Endodermal cell (in vitro differentiated cells): ENCODE data around the gene SERPINF2. TPM values are rescaled to one million over a fixed set of nuclear protein-coding genes. Genes with fewer than 3 reads are reported as not detected.
A peak's percentile ranks its signal among the peaks of the same experiment; 100 is the strongest.
"Not testable (repeated sequence)": the region's sequence is repeated elsewhere in the genome, so short reads cannot be mapped to it uniquely, and the experiment has no call there.

Source experiments
- DNase-seq: peaks from one replicate; pipeline ENCODE4 v3.0.0-alpha.2; 2017
- H3K27ac ChIP-seq: 2 replicates; pipeline ENCODE4 v1.5.1; 2013; ENCODE audit warnings: mild to moderate bottlenecking, low read depth, low read length, moderate library complexity
- H3K27me3 ChIP-seq: 2 replicates; pipeline ENCODE4 v1.6.1; 2013; ENCODE audit warnings: mild to moderate bottlenecking, low read length, moderate library complexity; ENCODE audit not compliant: insufficient read depth, control insufficient read depth, poor library complexity, severe bottlenecking
- H3K36me3 ChIP-seq: 2 replicates; pipeline ENCODE4 v1.7.0; 2013; ENCODE audit warnings: mild to moderate bottlenecking, low read length, moderate library complexity; ENCODE audit not compliant: control insufficient read depth, insufficient read depth
- H3K4me1 ChIP-seq: one replicate; pipeline ENCODE4 v1.7.0; 2013; ENCODE audit warnings: low read length; ENCODE audit not compliant: control insufficient read depth, insufficient read depth
- H3K4me3 ChIP-seq: 2 replicates; pipeline ENCODE4 v1.5.1; 2013; ENCODE audit warnings: mild to moderate bottlenecking, low read length, moderate library complexity
- H3K9ac ChIP-seq: 2 replicates; pipeline ENCODE4 v1.6.1; 2013; ENCODE audit warnings: mild to moderate bottlenecking, low read length, moderate library complexity; ENCODE audit not compliant: poor library complexity, severe bottlenecking; ENCODE audit errors: extremely low read depth
- H3K9me3 ChIP-seq: 2 replicates; pipeline ENCODE4 v1.6.1; 2013; ENCODE audit warnings: mild to moderate bottlenecking, low read length, moderate library complexity; ENCODE audit not compliant: control insufficient read depth
- H3K27ac Mint-ChIP-seq: 2 replicates; pipeline ENCODE4 v1.8.0; 2020; ENCODE audit warnings: mixed read lengths
- H3K27me3 Mint-ChIP-seq: 2 replicates; pipeline ENCODE4 v1.8.0; 2021; ENCODE audit warnings: mild to moderate bottlenecking, mixed read lengths; ENCODE audit not compliant: insufficient read depth
- H3K36me3 Mint-ChIP-seq: 2 replicates; pipeline ENCODE4 v1.8.0; 2020; ENCODE audit warnings: low read depth, mixed read lengths
- H3K4me1 Mint-ChIP-seq: 2 replicates; pipeline ENCODE4 v1.8.0; 2020; ENCODE audit warnings: mixed read lengths
- H3K4me3 Mint-ChIP-seq: 2 replicates; pipeline ENCODE4 v1.8.0; 2020; ENCODE audit warnings: mild to moderate bottlenecking, moderate library complexity, mixed read lengths
- H3K9me3 Mint-ChIP-seq: 2 replicates; pipeline ENCODE4 v1.8.0; 2020; ENCODE audit warnings: mild to moderate bottlenecking, mixed read lengths
- CTCF ChIP-seq: fragments of 200-600 bp; sonication (generic); conservative IDR thresholded peaks from 2 replicates; pipeline ENCODE4 v1.5.0; 2021; ENCODE audit warnings: antibody characterized with exemption, mild to moderate bottlenecking
- WGBS, 2 experiments: methylation state at CpG; one replicate each; pipeline versions ENCODE4 v1.1.5 to v1.1.7; 2013; ENCODE audit warnings: missing lambda C conversion rate in 2 of 2, mixed read lengths in 1 of 2; ENCODE audit not compliant: insufficient coverage in 1 of 2, insufficient read length in 1 of 2; 5-methylcytosine and 5-hydroxymethylcytosine counted together
- total RNA-seq, 2 donors: library from RNA; stranded (reverse); fragmentation: NEBNext Ultra II Directional in 1 of 2; extraction: Animal tissue kit (Norgen Biotek cat#: 25700) in 1 of 2; gene quantifications; 2 replicates in 1 of 2; 3 replicates in 1 of 2; pipeline ENCODE4 v1.2.1, GENCODE V29; 2021

SERPINF2 gene
- total RNA-seq, 2 donors from 2014 or later, result 0.86 to 1.8 TPM

- peaks cover 21% of the 10 kb centered on the region for H3K4me1 ChIP-seq
- peak overlapping the region; percentile 55 for H3K27ac Mint-ChIP-seq
- H3K9me3 Mint-ChIP-seq, result no peaks in the 10 kb centered on the region
- H3K27me3 ChIP-seq, result no peaks in the 10 kb centered on the region
- DNase-seq, result peak; percentile 77
- peaks cover 2% of the 10 kb centered on the region for H3K27me3 Mint-ChIP-seq
- peak overlapping the region; percentile 60 for H3K27ac ChIP-seq
- H3K9ac ChIP-seq, result peak overlapping the region; percentile 41
- H3K4me3 Mint-ChIP-seq, result peak overlapping the region; percentile 45
- 67 to 71% methylated on average over 17 to 21 of the region's 21 CpGs for WGBS, 2 experiments
- TF ChIP-seq CTCF, result no peak
- no peaks in the 10 kb centered on the region for H3K36me3 ChIP-seq
- peaks cover under 1% of the 10 kb centered on the region for H3K36me3 Mint-ChIP-seq
- peaks cover 19% of the 10 kb centered on the region for H3K4me1 Mint-ChIP-seq
- peak overlapping the region; percentile 66 for H3K4me3 ChIP-seq
- H3K9me3 ChIP-seq, result no peaks in the 10 kb centered on the region
These were observed 19.7 kb downstream of the SERPINF2 start for GRCh38 chr17:1762233-1762900.

DNA sequence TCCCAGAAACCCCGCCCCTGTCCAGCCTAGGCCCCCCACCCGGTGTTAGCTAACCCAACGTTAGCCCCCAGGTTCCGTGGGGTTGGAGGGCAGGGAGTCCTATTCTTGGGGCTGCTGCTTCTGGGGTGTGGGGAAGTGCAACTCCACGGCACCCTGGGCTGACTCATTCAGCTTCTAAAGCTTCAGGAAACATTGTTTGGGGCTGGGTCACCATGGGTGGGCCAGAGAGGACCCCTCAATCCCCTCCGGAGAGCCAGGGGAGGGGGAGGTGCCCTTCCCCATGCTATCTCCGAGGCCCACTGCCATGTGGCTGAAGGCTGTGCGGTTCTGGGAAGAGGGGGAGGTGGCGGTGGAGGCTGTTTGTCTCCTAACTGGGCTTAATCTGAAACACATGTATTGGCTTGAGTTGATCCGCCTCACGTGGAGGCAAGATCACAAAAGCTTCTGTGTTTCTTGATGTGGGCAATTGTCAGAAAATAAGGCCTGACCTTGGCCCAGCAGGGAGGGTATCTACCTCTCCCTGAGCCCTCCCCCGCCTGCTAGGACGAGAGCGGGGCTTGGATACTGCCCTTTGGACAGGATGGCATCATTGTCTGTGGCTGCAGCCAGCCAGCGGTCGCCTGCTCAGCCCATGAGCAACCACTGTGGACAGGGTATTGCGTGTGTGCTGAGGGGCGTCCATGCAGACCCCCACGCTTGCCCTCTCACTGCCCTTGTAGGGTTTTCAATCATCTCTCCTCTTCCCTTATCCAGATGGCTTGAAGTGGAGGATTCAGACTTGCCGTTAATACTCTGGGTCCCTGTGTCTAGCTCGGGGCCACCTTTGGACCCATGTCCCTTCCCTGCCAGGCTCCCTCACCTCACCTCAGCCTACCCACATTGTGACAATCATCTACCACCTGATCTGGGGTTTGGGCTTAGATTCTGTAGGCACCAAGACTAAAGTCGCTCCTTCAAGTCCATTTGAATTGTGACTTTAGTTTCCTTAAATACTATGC is 20.5 kb downstream of the SERPINF2 start:
- Histone ChIP-seq H3K27me3 (no peaks in the 10 kb centered on the region), H3K27ac (peak overlapping the region; percentile 60), H3K9ac (peak overlapping the region; percentile 41), H3K36me3 (no peaks in the 10 kb centered on the region), H3K4me3 (peak overlapping the region; percentile 66), H3K4me1 (peaks cover 21% of the 10 kb centered on the region), H3K9me3 (no peaks in the 10 kb centered on the region)
- H3K9me3 Mint-ChIP-seq, result no peaks in the 10 kb centered on the region
- WGBS, 2 experiments, result 54 to 74% methylated on average over 12 to 22 of the region's 22 CpGs
- peak overlapping the region; percentile 18 for H3K27ac Mint-ChIP-seq
- H3K4me1 Mint-ChIP-seq, result peaks cover 19% of the 10 kb centered on the region
- no peak for TF ChIP-seq CTCF
- H3K27me3 Mint-ChIP-seq, result peaks cover 2% of the 10 kb centered on the region
- peaks cover 6% of the 10 kb centered on the region for H3K36me3 Mint-ChIP-seq
- H3K4me3 Mint-ChIP-seq, result peak overlapping the region; percentile 45
- DNase-seq, result peak; percentile 80

GRCh38 chr17:1764284-1764683 is 21.6 kb downstream of the SERPINF2 start:
- H3K27ac Mint-ChIP-seq, result no peak overlapping the region
- no peak overlapping the region for H3K9ac ChIP-seq

DNA sequence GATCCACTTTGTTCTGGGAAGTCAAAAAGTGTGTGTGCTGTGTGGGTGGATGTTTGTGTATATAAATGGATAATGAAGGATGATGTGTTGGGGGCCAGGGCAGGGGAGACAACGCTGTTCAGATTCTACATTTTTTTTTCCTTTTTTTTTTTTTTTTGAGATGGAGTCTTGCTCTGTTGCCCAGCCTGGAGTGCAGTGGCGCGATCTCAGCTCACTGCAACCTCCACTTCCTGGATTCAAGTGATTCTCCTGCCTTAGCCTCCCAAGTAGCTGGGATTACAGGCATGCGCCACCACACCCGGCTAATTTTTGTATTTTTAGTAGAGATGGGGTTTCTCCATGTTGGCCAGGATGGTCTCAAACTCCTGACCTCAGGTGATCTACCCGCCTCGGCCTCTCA is 22.0 kb downstream of the SERPINF2 start:
- H3K27ac ChIP-seq, H3K4me3 ChIP-seq, H3K36me3 ChIP-seq, H3K27me3 Mint-ChIP-seq, H3K4me3 Mint-ChIP-seq, H3K9me3 ChIP-seq, H3K27ac Mint-ChIP-seq, H3K9me3 Mint-ChIP-seq, DNase-seq, H3K9ac ChIP-seq, H3K36me3 Mint-ChIP-seq, H3K27me3 ChIP-seq: not testable (repeated sequence)
- 96% methylated on average over 6 of the region's 7 CpGs; no CpG with 5 or more reads in 1 of the 2 experiments for WGBS, 2 experiments
- H3K4me1 Mint-ChIP-seq, result peaks cover 23% of the 10 kb centered on the region
- peaks cover 24% of the 10 kb centered on the region for H3K4me1 ChIP-seq

More at GRCh38 chr17:1764284-1764683, 21.6 kb downstream of the SERPINF2 start:
- Histone ChIP-seq H3K4me1 (peaks cover 21% of the 10 kb centered on the region), H3K4me3 (no peak overlapping the region), H3K27ac (no peak overlapping the region), H3K9me3 (no peaks in the 10 kb centered on the region), H3K27me3 (no peaks in the 10 kb centered on the region), H3K36me3 (no peaks in the 10 kb centered on the region)
- no peak overlapping the region for H3K4me3 Mint-ChIP-seq
- no peaks in the 10 kb centered on the region for H3K9me3 Mint-ChIP-seq
- no peak for TF ChIP-seq CTCF
- peaks cover 19% of the 10 kb centered on the region for H3K4me1 Mint-ChIP-seq
- WGBS, 2 experiments, result 82 to 86% methylated on average over 11 of the region's 11 CpGs
- H3K36me3 Mint-ChIP-seq, result peaks cover 6% of the 10 kb centered on the region
- no peaks in the 10 kb centered on the region for H3K27me3 Mint-ChIP-seq
- no peak for DNase-seq
